HL-60 (cell line): ENCODE data around the gene UBFD1.

Source experiments
- DNase-seq, 2 experiments: peaks; one replicate each; pipeline ENCODE4 v3.0.0-alpha.2; 2010 to 2020; ENCODE audit warnings: low read depth in 1 of 2, low spot score in 1 of 2
- H3K27ac ChIP-seq: fragments of 250-450 bp; sonication (Bioruptor Pico); replicated peaks from 2 replicates; pipeline ENCODE4 v1.5.1; 2020; ENCODE audit warnings: mild to moderate bottlenecking, moderate library complexity
- H3K27me3 ChIP-seq: fragments of 250-450 bp; sonication (Bioruptor Pico); 2 replicates; pipeline ENCODE4 v1.5.1; 2021; ENCODE audit warnings: mild to moderate bottlenecking, moderate library complexity; ENCODE audit not compliant: insufficient read depth, poor library complexity, severe bottlenecking
- H3K4me3 ChIP-seq: replicated peaks from 2 replicates; pipeline ENCODE4 v1.5.1; 2011; ENCODE audit warnings: mild to moderate bottlenecking, control low read depth, low read length; ENCODE audit not compliant: insufficient read depth
- GABPA ChIP-seq: IDR thresholded peaks from 2 replicates; pipeline ENCODE4 v1.6.1; 2012; ENCODE audit warnings: low read depth
- POLR2AphosphoS5 ChIP-seq: IDR thresholded peaks from 2 replicates; pipeline ENCODE4 v1.6.1; 2012; ENCODE audit warnings: low read depth
- REST ChIP-seq: IDR thresholded peaks from 2 replicates; pipeline ENCODE4 v1.6.1; 2012; ENCODE audit warnings: low read depth; ENCODE audit not compliant: insufficient replicate concordance
- SPI1 ChIP-seq: IDR thresholded peaks from 2 replicates; pipeline ENCODE4 v1.6.1; 2012; ENCODE audit warnings: low read depth, mild to moderate bottlenecking, borderline replicate concordance
- TF ChIP-seq, protein P1 (sequence below): IDR thresholded peaks from one replicate; pipeline ENCODE4 v1.5.1; 2011; ENCODE audit warnings: low read length, control low read depth, inconsistent platforms; ENCODE audit not compliant: insufficient read depth

The UBFD1 gene

GRCh38 chr16:23590181-23590580 is 32.7 kb downstream of the UBFD1 start:
- Histone ChIP-seq H3K4me3 (no peak overlapping the region), H3K27ac (no peak overlapping the region), H3K27me3 (no peaks in the 10 kb centered on the region)
- no peak for DNase-seq
- no peak for TF ChIP-seq GABPA

- no peak overlapping the region for H3K27ac ChIP-seq
- no peak for TF ChIP-seq SPI1
- TF ChIP-seq, protein P1, sequence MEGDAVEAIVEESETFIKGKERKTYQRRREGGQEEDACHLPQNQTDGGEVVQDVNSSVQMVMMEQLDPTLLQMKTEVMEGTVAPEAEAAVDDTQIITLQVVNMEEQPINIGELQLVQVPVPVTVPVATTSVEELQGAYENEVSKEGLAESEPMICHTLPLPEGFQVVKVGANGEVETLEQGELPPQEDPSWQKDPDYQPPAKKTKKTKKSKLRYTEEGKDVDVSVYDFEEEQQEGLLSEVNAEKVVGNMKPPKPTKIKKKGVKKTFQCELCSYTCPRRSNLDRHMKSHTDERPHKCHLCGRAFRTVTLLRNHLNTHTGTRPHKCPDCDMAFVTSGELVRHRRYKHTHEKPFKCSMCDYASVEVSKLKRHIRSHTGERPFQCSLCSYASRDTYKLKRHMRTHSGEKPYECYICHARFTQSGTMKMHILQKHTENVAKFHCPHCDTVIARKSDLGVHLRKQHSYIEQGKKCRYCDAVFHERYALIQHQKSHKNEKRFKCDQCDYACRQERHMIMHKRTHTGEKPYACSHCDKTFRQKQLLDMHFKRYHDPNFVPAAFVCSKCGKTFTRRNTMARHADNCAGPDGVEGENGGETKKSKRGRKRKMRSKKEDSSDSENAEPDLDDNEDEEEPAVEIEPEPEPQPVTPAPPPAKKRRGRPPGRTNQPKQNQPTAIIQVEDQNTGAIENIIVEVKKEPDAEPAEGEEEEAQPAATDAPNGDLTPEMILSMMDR: no peak
- TF ChIP-seq REST: no peak
- no peak for TF ChIP-seq GABPA
- no peak for TF ChIP-seq POLR2AphosphoS5
- DNase-seq: no peak
- H3K27me3 ChIP-seq: no peaks in the 10 kb centered on the region
- H3K4me3 ChIP-seq: no peak overlapping the region
Measured at GRCh38 chr16:23594186-23594585, 36.7 kb downstream of the UBFD1 start.

DNA sequence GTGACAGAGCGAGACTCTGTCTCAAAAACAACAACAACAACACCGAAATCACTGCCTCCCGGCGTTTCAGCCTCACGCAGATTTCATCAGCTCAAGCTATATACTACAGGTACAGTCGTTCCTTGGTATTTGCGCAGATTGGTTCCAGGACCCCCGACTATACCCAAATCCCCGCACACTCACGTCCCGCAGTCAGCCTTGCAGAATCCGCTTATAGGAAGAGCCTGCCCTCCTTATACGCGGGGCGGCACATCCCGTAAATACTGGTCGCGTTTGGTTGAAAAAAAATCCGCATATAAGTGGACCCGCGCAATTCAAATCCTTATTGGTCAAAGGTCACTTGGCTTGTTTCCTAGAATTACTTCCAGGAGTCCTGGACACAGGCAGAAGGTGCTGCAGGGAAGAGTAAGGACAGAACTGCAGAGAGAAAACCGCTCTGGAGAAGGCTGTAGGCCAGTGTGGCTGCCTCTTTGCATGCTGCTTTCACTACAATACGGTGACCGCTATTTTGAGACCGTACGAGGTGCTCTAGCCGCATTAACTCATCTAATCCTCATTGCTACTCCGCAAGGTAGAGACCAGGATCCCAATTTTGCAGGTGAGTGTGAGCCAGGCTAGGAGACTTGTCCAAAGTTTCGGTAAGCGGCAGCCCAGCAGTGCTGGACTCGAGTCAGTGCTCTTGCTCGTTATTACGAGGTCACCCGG is 37.9 kb downstream of the UBFD1 start:
- Histone ChIP-seq H3K27me3 (no peaks in the 10 kb centered on the region), H3K27ac (peak overlapping the region; percentile 80), H3K4me3 (peak overlapping the region; percentile 98)
- TF ChIP-seq REST: no peak
- no peak for TF ChIP-seq SPI1
- TF ChIP-seq, protein P1: no peak
- DNase-seq: no peak

GRCh38 chr16:23595951-23596720 is 38.6 kb downstream of the UBFD1 start, which contains the start of gene NDUFAB1:
Gene NDUFAB1 (minus strand): TSS chr16:23596316. CDS start chr16:23596290, 26 bp downstream.
- peak within 1 kb of the TSS; percentile 80 for H3K27ac ChIP-seq
- TF ChIP-seq GABPA: peak; percentile 54
- peak; percentile 34 for TF ChIP-seq REST
- TF ChIP-seq SPI1: no peak
- TF ChIP-seq, protein P1: peak; percentile 98
- peak; percentile 76; the same call in 1 of the 2 replicates for TF ChIP-seq POLR2AphosphoS5
- peak within 1 kb of the TSS; percentile 98 for H3K4me3 ChIP-seq
- H3K27me3 ChIP-seq: no peaks in the 10 kb centered on the region
- peak; percentile 74 to 88 for DNase-seq
